Measurements from ENCODE around the gene ITGB4.
A peak's percentile ranks its signal among the peaks of the same experiment; 100 is the strongest.

The ITGB4 gene

DNA sequence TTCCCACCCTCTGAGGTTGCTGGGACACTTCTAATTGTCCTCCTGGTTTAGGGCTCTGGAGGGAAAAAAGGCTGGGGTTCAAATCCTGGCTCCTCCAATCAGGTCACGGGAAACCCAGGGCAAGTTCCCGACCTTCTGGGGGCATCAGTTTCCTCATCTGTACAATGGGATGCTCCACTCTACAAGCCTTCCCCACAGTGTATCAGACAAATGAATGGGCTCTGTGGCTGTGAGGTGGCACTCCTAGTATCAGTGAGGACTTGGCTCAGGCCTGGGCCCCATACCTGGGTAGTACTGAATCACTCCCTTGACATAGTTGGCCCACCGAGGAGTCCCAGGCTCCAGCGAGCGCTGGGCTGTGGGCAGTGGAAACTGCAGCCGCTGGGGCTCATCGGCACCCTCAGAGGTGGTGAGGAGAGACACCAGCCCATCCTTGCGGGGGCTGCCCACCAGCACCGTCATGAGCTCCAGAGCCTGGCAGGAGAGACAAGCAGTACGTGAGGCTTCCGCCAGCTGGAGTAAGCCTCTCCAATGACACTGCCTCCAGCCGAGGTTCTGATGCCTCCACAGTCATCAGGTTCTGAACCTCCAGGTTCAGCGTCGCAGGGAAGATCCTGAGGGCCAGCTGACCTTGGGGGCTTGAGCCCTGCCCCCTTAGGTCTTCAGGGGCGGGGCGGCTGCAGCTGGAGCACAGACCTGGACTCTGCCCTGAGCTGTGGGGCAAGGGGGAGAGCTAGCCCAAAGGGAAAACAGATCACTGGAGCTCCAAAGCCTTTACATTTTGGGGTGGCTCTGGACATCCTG lies 42.6 kb downstream of the ITGB4 start:
- Mint-ChIP-seq H3K27ac (no peak overlapping the region), H3K4me3 (peak overlapping the region; percentile 74 to 82 (median 77)), H3K4me1 (peaks cover 6% of the 10 kb centered on the region), H3K9me3 (no peaks in the 10 kb centered on the region), H3K36me3 (ENCODE audit: low read depth) (no peaks in the 10 kb centered on the region), H3K27me3 (ENCODE audit: low read depth) (no peaks in the 10 kb centered on the region)
- TF ChIP-seq, protein P1, sequence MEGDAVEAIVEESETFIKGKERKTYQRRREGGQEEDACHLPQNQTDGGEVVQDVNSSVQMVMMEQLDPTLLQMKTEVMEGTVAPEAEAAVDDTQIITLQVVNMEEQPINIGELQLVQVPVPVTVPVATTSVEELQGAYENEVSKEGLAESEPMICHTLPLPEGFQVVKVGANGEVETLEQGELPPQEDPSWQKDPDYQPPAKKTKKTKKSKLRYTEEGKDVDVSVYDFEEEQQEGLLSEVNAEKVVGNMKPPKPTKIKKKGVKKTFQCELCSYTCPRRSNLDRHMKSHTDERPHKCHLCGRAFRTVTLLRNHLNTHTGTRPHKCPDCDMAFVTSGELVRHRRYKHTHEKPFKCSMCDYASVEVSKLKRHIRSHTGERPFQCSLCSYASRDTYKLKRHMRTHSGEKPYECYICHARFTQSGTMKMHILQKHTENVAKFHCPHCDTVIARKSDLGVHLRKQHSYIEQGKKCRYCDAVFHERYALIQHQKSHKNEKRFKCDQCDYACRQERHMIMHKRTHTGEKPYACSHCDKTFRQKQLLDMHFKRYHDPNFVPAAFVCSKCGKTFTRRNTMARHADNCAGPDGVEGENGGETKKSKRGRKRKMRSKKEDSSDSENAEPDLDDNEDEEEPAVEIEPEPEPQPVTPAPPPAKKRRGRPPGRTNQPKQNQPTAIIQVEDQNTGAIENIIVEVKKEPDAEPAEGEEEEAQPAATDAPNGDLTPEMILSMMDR (IDR thresholded peaks at IDR 0.05; ENCODE audit: unreplicated experiment in 3 of 3): no peak

DNA sequence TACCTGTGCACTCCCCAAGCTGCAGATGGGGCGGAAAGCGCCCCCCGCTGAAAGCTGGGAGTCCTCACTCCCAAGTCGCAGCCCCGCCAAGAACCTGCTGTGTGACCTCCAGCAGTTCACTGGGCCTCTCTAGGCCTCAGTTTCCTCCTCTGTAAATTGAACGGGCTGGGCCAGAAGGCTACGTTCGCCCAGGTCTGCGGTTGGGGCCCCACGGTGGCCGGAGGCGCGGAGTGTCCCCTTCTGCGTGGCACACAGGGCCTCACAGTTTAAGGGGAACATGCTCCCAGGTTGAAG lies 43.1 kb downstream of the ITGB4 start:
- TF ChIP-seq, protein P1 (IDR thresholded peaks at IDR 0.05; ENCODE audit: unreplicated experiment in 3 of 3): peak in 1 of 3 experiments; percentile 15
- H3K27me3 Mint-ChIP-seq (ENCODE audit: low read depth): no peaks in the 10 kb centered on the region
- peaks cover 6% of the 10 kb centered on the region for H3K4me1 Mint-ChIP-seq
- no peaks in the 10 kb centered on the region for H3K36me3 Mint-ChIP-seq (ENCODE audit: low read depth)
- H3K27ac Mint-ChIP-seq: no peak overlapping the region
- peak overlapping the region; percentile 63 to 77 (median 74) for H3K4me3 Mint-ChIP-seq
- H3K9me3 Mint-ChIP-seq: no peaks in the 10 kb centered on the region

DNA sequence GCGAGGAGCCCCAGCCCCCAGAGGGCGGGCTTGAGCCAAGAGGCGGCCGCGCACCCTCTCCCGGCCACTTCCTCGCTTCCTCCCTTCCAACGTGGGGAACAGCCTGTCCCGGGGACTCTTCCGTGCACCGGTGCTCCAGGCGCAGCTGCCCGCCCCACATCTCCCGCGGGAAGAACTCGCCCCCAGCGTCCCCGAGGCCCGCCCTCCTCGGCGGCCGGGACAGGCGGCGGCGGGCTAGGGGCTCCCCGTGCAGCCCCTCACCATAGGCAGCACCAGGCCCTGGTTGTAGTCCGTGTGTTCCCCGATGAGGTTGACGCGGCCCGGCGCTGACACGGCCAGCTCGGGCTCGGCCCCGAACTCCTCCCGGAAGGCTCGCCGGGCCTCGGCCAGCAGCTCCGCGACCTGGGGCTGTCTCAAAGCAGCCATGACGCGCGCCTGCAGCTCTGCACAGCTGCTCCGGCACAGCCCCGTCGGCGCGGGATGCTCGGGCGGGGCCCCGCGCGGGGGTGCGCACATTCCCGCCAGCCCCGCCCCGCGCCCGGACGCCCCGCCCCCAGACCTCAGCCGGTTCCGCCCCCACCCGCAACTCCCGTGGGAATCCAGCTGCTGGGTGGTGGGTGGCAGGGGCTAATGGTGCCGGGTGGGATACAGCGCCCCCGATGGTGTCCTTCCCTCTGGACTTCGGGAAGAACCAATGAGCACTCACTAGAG lies 43.6 kb downstream of the ITGB4 start, which contains the start of gene GALK1:
TSS of gene GALK1 (minus strand) at position 482 of the 711 bp plus-strand sequence. CDS start at position 426, 56 bp downstream.
- no peaks in the 10 kb centered on the region for H3K27me3 Mint-ChIP-seq (ENCODE audit: low read depth)
- H3K4me1 Mint-ChIP-seq: peaks cover 6% of the 10 kb centered on the region
- TF ChIP-seq, protein P1 (IDR thresholded peaks at IDR 0.05; ENCODE audit: unreplicated experiment in 3 of 3): peak in 2 of 3 experiments; percentile 24 to 39
- peak within 1 kb of the TSS; percentile 74 to 82 (median 77) for H3K4me3 Mint-ChIP-seq
- no peaks in the 10 kb centered on the region for H3K36me3 Mint-ChIP-seq (ENCODE audit: low read depth)
- no peaks in the 10 kb centered on the region for H3K9me3 Mint-ChIP-seq
- H3K27ac Mint-ChIP-seq: peak within 1 kb of the TSS in 2 of 3 experiments; percentile 69 to 73

DNA sequence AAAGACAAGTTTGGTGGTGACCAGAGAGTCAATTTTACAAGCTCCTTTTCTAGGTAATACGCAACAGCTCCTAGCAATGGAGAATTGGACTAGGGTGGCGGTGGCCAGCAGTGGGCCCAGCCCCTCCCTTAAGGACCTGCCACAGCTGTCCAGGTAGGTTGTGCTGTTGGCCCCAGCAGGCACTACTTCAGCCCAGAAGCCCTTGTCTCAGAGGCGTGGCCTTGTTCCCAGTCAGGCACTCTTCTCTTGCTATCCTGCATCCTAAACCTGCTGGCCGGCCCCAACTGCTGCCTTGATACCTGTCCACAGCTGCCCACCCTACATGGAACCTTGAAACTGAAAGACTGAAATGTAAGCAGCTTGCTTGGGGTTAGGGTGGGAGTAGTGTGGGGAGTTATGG lies 44.7 kb downstream of the ITGB4 start:
- Mint-ChIP-seq H3K4me3 (peak overlapping the region; percentile 56 to 73 (median 61)), H3K27ac (peak overlapping the region in 2 of 3 experiments; percentile 42 to 68), H3K27me3 (ENCODE audit: low read depth) (no peaks in the 10 kb centered on the region), H3K36me3 (ENCODE audit: low read depth) (no peaks in the 10 kb centered on the region), H3K9me3 (no peaks in the 10 kb centered on the region), H3K4me1 (peaks cover 6% of the 10 kb centered on the region)
- TF ChIP-seq, protein P1 (IDR thresholded peaks at IDR 0.05; ENCODE audit: unreplicated experiment in 3 of 3): no peak

DNA sequence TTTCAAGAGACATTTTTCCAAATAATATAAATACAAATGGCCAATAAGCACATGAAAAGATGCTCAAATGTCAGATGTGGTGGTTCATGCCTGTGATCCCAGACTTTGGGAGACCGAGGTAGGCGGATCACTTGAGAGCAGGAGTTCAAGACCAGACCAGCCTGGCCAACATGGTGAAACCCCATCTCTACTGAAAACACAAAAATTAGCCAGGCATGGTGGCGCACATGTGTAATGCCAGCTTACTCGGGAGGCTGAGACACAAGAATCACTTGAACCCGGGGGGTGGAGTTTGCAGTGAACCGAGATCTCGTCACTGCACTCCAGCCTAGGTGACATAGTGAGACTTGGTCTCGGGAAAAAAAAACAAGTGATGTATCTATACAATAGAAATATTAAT lies 46.6 kb downstream of the ITGB4 start:
- Mint-ChIP-seq H3K27ac (no peak overlapping the region), H3K4me3 (no peak overlapping the region), H3K27me3 (ENCODE audit: low read depth) (no peaks in the 10 kb centered on the region), H3K4me1 (no peaks in the 10 kb centered on the region), H3K9me3 (no peaks in the 10 kb centered on the region), H3K36me3 (ENCODE audit: low read depth) (no peaks in the 10 kb centered on the region)
- TF ChIP-seq, protein P1 (IDR thresholded peaks at IDR 0.05; ENCODE audit: unreplicated experiment in 3 of 3): no peak
